Lower lobe of right lung (tissue), 2 donors: ENCODE measurements around the gene CCDC33. TPM values are rescaled to one million over a fixed set of nuclear protein-coding genes. Genes with fewer than 3 reads are reported as not detected.

ENCODE experiments used
- ATAC-seq, 2 donors: fragments of 200-7000 bp; cut with Tn5 transposase; one replicate each; pipeline ENCODE4 v1.9.1; 2020 to 2022; ENCODE audit warnings: mild to moderate bottlenecking in 2 of 2, moderate library complexity in 2 of 2
- DNase-seq: peaks from one replicate; pipeline ENCODE4 v3.0.0-alpha.2; 2020
- H3K27ac ChIP-seq: fragments of 200-600 bp; one replicate; pipeline ENCODE4 v1.8.0; 2022
- H3K27me3 ChIP-seq: fragments of 200-600 bp; one replicate; pipeline ENCODE4 v1.8.0; 2022; ENCODE audit warnings: low read depth
- H3K36me3 ChIP-seq: fragments of 200-600 bp; one replicate; pipeline ENCODE4 v1.8.0; 2022; ENCODE audit warnings: mild to moderate bottlenecking
- H3K4me1 ChIP-seq: fragments of 200-600 bp; one replicate; pipeline ENCODE4 v1.8.0; 2022
- H3K4me3 ChIP-seq: fragments of 200-600 bp; one replicate; pipeline ENCODE4 v1.8.0; 2022; ENCODE audit warnings: mild to moderate bottlenecking
- H3K9me3 ChIP-seq: fragments of 200-600 bp; one replicate; pipeline ENCODE4 v1.8.0; 2022
- CTCF ChIP-seq: fragments of 200-600 bp; IDR thresholded peaks from one replicate; pipeline ENCODE4 v1.8.0; 2022; ENCODE audit warnings: antibody characterized with exemption, mild to moderate bottlenecking
- intact Hi-C: fragments of 100-400 bp; cut with DNase I; formaldehyde crosslinking; loops from one replicate; pipeline ENCODE4 v1.11.0; 2022
- total RNA-seq: library from RNA; stranded (reverse); fragmentation: NEBNext Ultra II Directional; extraction: Animal tissue kit (Norgen Biotek cat#: 25700); gene quantifications from one replicate; pipeline ENCODE4 v1.2.1, GENCODE V29; 2021
- donor health status: DM: no; HTN: yes; CAD: no; lungs with severe emphysema.

The CCDC33 gene
- total RNA-seq, 1 donor from 2014 or later = 5.9 TPM

DNA sequence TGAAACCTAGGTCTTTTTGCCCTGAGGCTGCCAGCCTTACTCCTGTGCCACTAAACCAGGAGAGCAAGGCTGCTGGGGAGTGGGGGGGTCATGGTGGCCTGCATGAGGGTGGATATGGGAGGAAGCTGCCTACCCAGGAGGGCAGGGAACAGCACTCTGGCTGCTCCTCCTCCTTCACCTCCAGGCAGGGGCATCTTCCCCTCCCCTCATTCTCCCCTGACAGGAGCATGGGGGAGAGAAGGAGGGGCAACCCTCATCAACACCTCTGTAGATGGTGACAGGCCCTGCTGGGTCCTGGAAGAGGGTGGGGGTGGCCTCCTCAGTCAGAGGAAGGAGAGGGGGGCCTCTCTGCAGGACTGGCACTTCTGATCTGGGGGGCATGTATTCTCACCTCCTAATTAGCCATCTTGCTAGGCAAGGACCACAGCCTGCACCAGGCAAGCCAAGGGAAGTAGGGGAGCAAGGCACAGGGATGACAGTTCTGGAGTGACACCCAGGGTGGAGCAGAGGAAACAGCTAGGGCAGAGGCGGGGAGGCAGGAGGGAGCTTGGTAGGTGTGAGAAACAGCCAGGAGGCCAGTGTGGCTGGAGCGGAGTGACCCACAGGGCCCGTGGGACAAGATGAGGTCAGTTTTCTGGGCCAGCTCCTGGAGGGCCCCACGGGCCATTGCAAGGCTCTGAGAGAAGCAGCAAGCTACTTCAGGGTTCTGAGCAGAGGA is 4.9 kb downstream of the CCDC33 start:
- intact Hi-C loops = no loop called here
- H3K27ac ChIP-seq = no peak overlapping the region

DNA sequence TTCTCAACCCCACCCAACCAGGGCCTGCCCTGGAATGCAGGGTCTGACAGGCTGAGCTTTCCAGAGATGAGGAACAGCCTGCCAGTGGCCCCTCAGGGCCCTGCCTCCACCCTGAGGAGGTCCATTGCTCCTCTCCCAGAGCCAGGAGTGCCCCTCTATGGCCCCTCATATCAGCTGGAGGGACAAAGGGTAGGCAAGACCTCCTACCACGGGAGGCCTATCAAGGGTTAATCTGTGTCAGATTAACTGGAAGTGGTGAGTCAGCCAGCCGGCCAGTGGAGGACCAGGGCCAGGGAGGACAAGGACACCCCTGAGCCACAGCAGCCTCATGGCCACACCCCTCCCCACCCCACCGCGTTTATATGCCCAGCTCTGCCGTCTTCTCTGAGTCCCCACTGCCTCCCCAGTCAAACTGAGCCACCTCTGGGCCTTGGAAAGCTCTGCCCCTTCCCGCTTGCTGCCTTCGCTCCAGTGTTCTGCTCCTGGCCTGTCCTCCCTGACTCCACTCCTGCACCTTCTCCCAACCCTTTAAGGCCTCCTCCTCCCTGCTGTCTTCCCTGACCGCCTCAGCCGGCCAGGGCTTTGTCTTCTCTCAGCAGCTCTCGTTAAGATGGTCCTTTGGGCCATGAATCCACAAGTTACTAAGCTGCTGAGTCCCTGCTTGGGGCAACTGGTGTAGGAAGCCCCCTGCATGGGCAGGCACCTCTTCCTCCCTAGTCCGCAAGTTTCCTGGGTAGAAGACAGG is 6.5 kb downstream of the CCDC33 start:
- no peak overlapping the region for H3K27ac ChIP-seq
- DNase-seq = no peak
- H3K36me3 ChIP-seq = no peaks in the 10 kb centered on the region
- H3K9me3 ChIP-seq = no peaks in the 10 kb centered on the region
- intact Hi-C loops = no loop called here
- peak; percentile 7 to 30 for ATAC-seq
- no peak overlapping the region for H3K4me3 ChIP-seq
- TF ChIP-seq CTCF = no peak
- H3K4me1 ChIP-seq = peaks cover 25% of the 10 kb centered on the region
- H3K27me3 ChIP-seq = peaks cover 20% of the 10 kb centered on the region

More for the DNA sequence above, 4.9 kb downstream of the CCDC33 start:
- Histone ChIP-seq H3K27me3 (peaks cover 13% of the 10 kb centered on the region), H3K36me3 (no peaks in the 10 kb centered on the region), H3K4me1 (peaks cover 25% of the 10 kb centered on the region), H3K4me3 (no peak overlapping the region), H3K9me3 (no peaks in the 10 kb centered on the region)
- TF ChIP-seq CTCF = no peak
- DNase-seq (no peak), ATAC-seq (no peak)

DNA sequence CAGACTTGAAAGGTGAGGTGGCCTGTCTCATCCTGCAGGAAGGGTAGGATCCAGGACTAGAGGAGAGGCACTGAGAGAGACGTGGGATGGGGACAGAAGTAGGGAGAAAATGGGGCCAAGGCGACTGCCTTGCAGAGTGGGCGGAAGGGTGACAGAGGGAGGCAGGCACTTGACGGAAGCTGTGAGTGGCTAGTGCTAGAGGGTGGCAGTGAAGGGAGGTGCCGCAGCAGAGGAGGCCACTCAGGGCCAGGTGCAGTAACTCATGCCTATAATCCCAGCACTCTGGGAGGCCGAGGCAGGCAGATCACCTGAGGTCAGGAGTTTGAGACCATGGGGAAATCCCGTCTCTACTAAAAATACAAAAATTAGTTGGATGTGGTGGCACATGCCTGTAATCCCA is 7.3 kb downstream of the CCDC33 start:
- Histone ChIP-seq H3K4me1 (peaks cover 25% of the 10 kb centered on the region), H3K9me3 (no peaks in the 10 kb centered on the region), H3K36me3 (no peaks in the 10 kb centered on the region), H3K4me3 (no peak overlapping the region), H3K27me3 (peaks cover 20% of the 10 kb centered on the region), H3K27ac (no peak overlapping the region)
- ATAC-seq (no peak), DNase-seq (no peak)
- intact Hi-C loops = no loop called here
- TF ChIP-seq CTCF = no peak

DNA sequence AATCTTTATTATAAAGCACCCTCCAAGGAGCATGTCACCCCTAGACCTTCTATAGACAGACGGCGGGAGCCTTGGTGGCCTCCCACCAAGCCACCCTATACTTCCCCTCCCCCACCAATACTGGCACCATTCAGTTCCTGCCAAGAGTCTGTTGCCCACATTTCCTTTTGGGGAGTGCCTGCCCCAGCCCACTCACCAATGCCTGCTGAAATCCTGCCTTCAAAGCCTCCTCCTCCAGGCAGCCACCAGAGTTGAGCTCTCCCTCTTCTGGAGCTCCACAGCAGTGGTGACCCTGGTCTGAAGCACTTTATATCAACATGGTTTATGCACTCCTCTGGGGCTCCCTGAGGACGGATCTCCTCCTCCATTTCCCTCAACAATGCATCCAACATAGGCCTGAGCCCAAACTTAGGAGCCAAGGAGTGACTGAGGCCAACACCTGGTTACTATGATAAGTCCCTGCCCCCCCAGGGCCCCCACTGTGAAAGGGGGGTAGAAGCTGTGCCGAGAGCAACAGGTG is 8.8 kb downstream of the CCDC33 start:
- Histone ChIP-seq H3K9me3 (no peaks in the 10 kb centered on the region), H3K27me3 (peaks cover 20% of the 10 kb centered on the region), H3K4me3 (no peak overlapping the region), H3K4me1 (peaks cover 19% of the 10 kb centered on the region), H3K36me3 (no peaks in the 10 kb centered on the region), H3K27ac (no peak overlapping the region)
- intact Hi-C loops = no loop called here
- no peak for TF ChIP-seq CTCF
- no peak for DNase-seq
- no peak for ATAC-seq

- Histone ChIP-seq H3K9me3 (no peaks in the 10 kb centered on the region), H3K4me3 (no peak overlapping the region), H3K36me3 (no peaks in the 10 kb centered on the region), H3K27me3 (peaks cover 20% of the 10 kb centered on the region), H3K27ac (no peak overlapping the region), H3K4me1 (peaks cover 14% of the 10 kb centered on the region)
- ATAC-seq = no peak
- DNase-seq = no peak
- intact Hi-C loops = no loop called here
- no peak for TF ChIP-seq CTCF
Measured at GRCh38 chr15:74245342-74245931, 9.3 kb downstream of the CCDC33 start.
